ENCODE data around the gene SLX4.

DNA sequence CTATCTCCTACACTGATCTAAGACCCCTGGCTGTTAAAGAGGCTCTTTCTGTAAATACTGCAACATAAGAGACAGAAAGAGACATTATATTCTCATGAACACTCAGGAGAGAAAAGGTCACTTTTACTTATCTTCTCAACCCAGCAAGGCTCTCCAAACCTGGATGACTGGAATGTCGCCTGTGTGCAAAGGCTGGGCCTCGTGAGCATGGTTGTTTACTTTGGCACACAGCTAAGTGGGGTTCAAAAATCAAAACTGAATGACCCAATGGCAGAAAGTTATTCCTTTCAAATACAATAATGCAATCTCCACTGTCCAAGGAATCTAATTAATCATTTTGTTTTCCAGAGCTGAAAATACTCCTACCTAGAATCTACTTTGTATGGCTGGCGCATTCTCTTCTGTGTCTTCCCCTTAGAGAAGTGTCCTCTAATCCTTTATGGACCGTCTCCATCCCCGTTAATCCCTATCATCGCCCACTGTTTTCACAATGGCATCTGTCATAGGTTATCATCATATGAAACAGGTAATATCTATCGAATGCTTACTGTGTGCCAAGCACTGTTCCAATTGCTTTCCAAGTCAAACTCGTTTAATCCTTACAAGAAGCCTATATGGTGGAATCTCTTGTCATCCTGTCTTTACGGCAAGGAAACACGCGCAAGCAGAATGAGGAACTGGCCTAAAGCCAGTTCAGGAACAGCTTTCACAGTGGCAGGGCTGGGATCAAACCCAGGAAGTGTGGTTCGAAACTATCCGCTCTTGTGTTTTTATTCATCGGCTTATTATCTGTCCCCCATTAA, 1.3 kb downstream of the SLX4 start:
- TF ChIP-seq POLR2A (IDR thresholded peaks at IDR 0.05; ENCODE audit: low read depth, low read length): no peak
- TF ChIP-seq, protein P1, sequence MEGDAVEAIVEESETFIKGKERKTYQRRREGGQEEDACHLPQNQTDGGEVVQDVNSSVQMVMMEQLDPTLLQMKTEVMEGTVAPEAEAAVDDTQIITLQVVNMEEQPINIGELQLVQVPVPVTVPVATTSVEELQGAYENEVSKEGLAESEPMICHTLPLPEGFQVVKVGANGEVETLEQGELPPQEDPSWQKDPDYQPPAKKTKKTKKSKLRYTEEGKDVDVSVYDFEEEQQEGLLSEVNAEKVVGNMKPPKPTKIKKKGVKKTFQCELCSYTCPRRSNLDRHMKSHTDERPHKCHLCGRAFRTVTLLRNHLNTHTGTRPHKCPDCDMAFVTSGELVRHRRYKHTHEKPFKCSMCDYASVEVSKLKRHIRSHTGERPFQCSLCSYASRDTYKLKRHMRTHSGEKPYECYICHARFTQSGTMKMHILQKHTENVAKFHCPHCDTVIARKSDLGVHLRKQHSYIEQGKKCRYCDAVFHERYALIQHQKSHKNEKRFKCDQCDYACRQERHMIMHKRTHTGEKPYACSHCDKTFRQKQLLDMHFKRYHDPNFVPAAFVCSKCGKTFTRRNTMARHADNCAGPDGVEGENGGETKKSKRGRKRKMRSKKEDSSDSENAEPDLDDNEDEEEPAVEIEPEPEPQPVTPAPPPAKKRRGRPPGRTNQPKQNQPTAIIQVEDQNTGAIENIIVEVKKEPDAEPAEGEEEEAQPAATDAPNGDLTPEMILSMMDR (IDR thresholded peaks at IDR 0.05; ENCODE audit: extremely low read depth in 1 of 2, insufficient read depth in 1 of 2, low read depth in 1 of 2, low read length in 2 of 2): no peak
- TF ChIP-seq EZH2 (IDR thresholded peaks at IDR 0.05; ENCODE audit: borderline replicate concordance, low read depth, low read length, severe bottlenecking): no peak
- TF ChIP-seq FOS (IDR thresholded peaks at IDR 0.05; ENCODE audit: borderline replicate concordance, insufficient read depth, low read length): no peak
- no peak for TF ChIP-seq MYC (IDR thresholded peaks at IDR 0.05; ENCODE audit: low read depth, low read length)
- TF ChIP-seq POLR2AphosphoS5 (IDR thresholded peaks at IDR 0.05; ENCODE audit: insufficient read depth, low read depth, low read length): no peak
- no peak for TF ChIP-seq JUN (IDR thresholded peaks at IDR 0.05; ENCODE audit: borderline replicate concordance, insufficient read depth, insufficient read length, low read depth)
- TF ChIP-seq, protein P2, sequence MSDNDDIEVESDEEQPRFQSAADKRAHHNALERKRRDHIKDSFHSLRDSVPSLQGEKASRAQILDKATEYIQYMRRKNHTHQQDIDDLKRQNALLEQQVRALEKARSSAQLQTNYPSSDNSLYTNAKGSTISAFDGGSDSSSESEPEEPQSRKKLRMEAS (IDR thresholded peaks at IDR 0.05; ENCODE audit: insufficient read depth, insufficient read length): no peak
